Tibial nerve (tissue), 4 donors: ENCODE results near the gene TOMM34.
A peak's percentile ranks its signal among the peaks of the same experiment; 100 is the strongest.

ENCODE experiments used
- CTCF ChIP-seq, 5 experiments: fragments of 200-600 bp in 3 of 5; fragments of 450-650 bp in 2 of 5; sonication (generic) in 3 of 5; IDR thresholded peaks; one replicate each; pipeline ENCODE4 v1.5.1; 2016 to 2019; ENCODE audit warnings: antibody characterized with exemption in 5 of 5, mild to moderate bottlenecking in 3 of 5, moderate library complexity in 2 of 5
- EP300 ChIP-seq, 2 donors: sonication (generic); formaldehyde crosslinking; IDR thresholded peaks; one replicate each; pipeline ENCODE4 v1.6.1; 2017; ENCODE audit warnings: antibody characterized with exemption in 2 of 2, mild to moderate bottlenecking in 1 of 2
- POLR2A ChIP-seq, 2 donors: fragments of 450-650 bp; IDR thresholded peaks; one replicate each; pipeline ENCODE4 v1.6.1; 2017; ENCODE audit warnings: antibody characterized with exemption in 2 of 2, mild to moderate bottlenecking in 2 of 2, moderate library complexity in 2 of 2

- TF ChIP-seq CTCF (IDR thresholded peaks at IDR 0.05) (peak; percentile 28 to 82 (median 58)), POLR2A (IDR thresholded peaks at IDR 0.05) (peak; percentile 75 to 88), EP300 (IDR thresholded peaks at IDR 0.05) (peak; percentile 93 to 96)
These were observed 6.1 kb upstream of the TOMM34 start, which contains the start of gene STK4 for GRCh38 chr20:44966030-44966961.
